Suppressor macrophage (primary cell): ENCODE results near the gene EIF4A3.
"Not testable (repeated sequence)": the region's sequence is repeated elsewhere in the genome, so short reads cannot be mapped to it uniquely, and the experiment has no call there.

Experiments
- DNase-seq, 4 experiments: peaks; one replicate each; pipeline ENCODE4 v3.0.0-alpha.2; 2020 to 2022

The EIF4A3 gene

DNA sequence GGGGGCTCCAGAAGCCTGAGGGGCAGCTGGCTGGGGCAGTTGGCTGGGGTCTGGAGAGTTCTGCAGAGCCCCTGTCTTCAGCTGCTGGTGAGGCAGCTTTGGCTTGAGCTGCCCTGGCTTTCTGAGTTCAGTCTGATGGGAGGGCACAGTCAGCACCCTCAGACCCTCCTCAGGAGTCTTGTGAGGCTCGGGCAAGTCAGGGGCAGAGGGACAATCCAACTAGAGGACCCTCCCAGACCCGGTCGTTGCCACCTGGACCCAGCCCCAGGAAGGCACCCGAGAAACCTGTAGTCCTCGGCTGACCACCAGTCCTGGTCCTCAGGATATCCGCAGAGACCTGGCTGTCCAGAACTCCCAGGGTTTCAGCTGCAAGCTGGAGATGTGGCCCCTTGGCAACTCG, 24.8 kb upstream of the EIF4A3 start:
- no peak for DNase-seq

DNA sequence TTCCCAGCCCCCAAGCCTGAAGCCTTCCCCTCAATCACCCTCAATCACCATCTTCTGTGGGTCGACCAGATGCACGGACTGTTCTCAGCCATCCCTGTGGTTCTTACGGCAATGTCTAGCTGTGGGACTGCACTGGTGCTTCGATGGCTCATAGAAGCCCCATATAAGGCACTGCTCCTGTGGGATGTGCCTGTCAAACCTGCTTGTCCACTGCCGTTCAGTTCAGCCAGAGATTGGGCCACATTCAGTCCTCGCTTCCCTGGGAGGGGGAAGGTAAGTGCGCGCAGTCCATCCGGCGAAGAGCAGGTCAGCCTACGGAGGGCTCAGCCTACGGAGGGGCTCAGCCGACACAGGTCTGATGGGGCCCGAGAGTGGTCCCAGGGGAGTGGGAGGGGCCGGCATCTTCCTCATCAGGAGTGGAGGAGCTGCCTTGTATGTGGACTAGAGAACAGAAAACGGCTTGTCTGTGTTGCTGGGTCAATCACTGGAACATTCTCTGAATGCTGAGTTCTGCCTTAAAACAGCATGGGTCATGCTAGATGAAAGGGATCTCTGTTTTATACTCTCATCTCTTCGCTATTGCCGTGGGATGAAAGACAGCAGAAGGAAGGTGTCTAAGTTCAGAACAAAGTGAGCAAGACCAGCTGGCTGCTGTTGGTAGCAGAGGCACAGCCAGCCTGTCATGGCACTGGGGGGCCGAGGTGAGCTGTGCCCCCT, 23.0 kb upstream of the EIF4A3 start, which contains the start of gene CARD14:
CARD14 (plus strand) TSS at position 247 of the 717 bp plus-strand sequence. CDS start 11,409 bp downstream, outside the sequence.
- no peak for DNase-seq

DNA sequence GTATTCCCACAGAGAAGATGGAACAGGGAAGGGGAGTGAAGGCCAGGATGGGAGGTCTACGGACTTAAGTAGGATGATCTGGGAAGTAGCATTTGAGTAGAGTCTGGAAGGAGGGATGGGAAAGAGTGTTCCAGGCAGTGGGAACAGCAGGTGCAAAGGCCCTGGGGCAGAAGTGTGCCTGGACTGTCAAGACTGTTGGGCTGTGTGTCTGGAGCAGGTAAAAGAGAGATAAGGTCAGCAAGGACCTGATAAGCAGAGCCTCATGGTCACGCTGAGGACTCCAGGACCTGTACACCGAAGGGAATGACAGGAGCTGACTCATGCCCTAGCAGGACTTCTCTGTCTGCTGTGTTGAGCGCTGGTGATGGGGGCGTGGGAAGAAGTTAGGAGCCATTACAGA, 22.2 kb upstream of the EIF4A3 start:
- DNase-seq: no peak

DNA sequence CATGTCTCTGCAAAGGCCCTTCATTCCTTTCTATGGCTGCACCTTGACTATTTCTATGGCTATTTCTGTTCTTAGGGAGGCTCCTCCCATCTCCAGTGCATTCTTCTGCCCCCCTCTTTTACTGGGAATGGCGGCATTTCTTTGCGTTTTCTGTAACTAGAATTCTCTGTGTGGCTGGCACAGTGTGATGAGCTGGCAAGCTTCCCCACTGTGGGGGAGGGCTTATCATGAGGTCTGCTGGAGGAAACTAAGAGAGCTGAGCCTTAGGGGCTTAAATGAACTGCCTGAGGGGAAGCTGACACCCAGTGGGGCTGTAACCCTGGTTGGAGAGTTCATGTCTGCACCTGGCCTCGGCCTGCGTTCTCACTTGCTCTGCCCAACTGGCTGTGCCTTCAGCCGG, 21.4 kb upstream of the EIF4A3 start:
- no peak for DNase-seq

DNA sequence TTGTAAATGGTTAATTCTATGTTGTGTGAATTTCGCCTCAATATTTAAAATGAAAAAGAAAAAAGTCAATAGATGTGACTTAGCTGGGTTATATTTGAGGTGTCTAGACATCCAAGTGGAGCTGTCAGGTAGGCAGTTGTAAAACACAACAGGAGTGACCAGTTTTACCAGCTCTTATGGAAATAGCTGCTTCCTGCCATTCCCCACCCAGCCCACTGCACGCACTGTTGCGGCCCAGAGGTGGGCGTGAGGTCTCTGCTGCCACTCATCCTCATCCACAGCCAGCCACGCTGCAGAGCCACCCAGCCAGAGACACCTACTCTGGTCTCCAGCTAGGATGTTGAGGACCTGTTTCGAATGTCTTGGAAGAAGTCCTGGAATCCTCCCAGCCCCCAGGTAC, 19.5 kb upstream of the EIF4A3 start:
- DNase-seq: no peak

DNA sequence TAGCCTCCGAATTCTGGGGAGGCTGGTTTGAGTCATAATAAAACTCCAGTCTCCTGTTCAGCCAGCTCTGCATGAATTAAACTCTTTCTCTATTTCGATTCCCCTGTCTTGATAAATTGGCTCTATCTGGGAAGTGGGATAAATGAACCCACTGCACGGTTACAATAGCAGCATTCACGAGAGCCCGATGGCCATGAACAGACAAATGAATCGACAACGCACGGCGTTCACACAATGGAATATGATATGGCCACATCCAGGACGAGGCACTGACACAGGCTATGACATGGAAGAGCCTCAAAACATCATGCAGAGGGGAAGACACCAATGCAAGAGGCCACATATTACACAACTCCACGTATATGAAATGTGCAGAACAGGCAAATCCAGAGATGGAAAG, 17.3 kb upstream of the EIF4A3 start:
- no peak for DNase-seq

DNA sequence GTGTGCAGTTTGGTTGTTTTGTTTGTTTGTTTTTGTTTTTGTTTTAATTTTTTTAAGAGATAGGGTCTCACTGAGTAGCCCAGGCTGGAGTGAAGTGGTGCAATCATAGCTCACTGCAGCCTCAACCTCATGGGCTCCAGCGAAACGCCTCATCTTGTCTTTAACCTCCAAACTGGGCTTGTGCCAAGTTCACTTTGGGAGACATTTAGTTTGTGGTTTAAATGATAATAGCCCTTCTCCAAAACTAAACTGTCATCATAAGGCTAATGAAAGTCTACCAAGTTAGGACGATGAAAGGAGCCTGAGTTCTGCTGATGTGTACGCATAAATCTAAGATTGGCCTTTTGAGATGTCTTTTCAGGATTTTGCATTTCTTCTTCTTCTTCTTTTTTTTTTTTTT, 16.4 kb upstream of the EIF4A3 start:
- no peak for DNase-seq

DNA sequence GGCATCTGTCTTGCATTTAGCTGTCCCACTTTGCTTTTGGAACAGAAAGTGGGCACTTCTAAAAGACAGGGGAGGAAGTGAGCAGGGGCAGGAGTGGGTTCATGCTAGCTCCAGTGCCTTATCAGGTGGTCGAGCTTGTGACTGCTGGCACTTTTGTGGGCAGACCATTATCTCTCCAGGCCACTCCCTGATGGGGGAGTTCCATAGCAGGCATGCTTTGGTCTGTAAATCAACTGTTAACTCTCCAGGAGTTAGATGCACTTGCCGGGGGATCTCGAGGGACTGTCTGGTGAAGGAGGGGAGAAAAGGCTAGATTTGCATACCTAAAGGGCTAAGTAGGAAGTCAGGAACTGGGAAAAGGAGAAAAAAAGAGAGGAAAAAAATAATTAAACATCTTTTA, 13.6 kb upstream of the EIF4A3 start:
- no peak for DNase-seq

DNA sequence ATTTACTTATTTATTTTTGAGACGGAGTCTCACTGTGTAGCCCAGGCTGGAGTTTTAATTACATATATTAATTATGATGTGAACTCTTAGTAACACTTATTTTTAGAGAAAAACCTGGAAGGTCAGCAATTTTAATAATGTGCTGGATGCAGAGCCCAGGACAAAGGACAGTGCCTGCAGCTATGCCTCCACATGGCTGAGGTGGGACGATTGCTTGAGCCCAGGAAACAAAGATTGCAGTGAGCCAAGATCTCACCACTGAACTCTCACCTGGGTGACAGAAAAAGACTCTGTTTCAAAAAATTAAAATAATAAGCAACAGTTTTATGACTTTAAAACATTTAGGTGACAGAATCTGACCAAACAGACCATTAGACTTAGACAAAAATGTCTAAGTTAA, 11.9 kb upstream of the EIF4A3 start:
- no peak for DNase-seq

DNA sequence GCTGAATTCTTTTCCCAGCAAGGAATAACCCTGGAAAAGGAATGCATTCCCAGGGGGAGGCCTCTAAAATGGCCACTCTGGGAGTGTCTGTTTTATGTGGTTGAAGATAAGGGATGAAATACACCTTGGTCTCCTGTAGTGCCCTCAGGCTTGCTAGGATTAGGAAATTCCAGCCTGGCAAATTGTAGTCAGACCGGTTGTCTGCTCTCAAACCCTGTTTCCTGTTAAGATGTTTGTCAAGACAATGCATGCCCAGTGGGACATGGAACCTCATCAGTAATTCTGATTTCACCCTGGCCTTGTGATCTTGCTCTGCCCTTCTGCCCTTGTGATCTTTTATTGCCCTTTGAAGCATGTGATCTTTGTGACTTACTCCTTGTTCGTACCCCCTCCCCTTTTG, 8.7 kb upstream of the EIF4A3 start:
- DNase-seq: not testable (repeated sequence)

DNA sequence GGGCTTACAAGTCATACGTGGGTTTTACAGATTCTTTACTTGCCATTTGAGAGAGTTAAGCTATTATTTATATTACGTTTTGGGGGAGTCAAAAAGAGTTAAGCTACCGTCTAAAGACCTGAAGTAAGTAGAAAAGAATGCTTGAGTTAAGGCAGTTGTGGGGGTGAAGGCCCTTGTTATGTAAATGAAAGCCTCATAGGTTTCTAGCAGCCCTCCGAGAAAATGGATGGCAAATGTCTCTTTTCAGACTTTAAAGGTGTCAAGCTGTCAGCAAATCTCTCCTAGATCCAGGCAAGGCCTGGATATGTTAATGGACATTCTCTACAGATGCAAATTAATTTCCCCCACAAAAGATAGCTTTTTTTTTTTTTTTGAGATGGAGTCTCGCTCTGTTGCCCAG, 7.2 kb upstream of the EIF4A3 start:
- DNase-seq: no peak

DNA sequence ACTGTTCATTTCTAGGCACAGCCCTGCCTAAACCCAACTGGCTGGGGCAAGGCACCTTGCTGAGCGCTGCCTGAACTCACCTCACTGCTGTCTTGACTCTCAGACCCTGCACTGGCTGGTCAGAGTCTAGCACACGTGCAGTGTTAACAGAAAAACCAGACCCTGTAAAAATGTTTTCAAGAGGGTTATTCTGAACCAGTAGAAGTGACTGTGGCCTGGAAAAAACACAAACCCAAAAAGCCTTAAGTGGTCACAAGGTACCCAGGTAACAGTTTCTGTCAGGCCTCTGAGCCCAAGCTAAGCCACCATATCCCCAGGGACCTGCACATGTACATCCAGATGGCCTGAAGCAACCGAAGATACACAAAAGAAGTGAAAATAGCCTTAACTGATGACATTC, 6.1 kb upstream of the EIF4A3 start:
- DNase-seq: no peak

DNA sequence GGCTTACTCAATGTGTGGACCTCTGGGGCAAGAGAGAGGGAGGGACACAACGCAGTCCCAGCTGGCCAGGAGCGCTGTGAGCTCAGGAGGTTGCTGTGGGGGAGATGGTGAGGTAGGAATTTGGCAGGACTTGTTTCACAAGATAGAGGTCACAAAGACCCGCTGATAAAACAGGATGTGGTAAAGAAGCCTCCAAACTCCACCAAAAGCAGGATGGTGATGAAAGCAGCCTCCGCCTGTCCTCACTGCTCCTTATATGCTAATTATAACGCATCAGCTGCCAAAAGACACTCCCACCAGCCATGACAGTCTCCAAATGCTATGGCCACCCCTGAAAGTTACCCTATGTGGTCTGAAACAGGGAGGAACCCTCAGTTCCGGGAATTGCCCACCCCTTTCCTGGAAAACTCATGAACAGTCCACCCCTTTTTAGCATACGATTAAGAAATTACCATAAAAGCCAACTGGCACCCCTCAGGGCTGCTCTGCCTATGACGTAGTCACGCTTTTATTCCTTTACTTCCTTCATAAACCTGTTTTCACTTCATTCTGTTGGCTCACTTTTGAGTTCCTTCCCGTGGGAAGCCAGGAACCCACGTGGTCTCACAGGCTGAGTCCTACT, 5.3 kb upstream of the EIF4A3 start:
- peak in 3 of 4 experiments; percentile 19 to 37 (median 33) for DNase-seq

DNA sequence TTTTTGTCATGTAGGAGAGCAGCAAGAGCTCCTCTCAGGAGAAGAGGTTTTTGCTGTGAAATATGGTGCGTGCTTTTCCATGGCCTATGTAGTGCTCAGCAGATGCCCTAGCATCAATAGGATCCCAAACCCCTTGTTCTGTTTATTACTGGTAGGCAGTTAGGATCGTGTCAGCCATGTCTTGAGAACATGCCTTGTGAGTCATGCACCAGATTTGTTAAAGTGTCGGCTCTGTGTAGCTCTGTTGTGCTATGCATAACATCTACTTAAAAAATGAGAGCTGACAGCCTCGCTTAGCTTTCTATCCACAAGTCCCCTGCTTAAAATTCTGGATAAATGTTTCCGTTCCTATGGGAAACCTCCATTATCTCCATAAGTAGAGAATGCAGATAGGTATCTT, 4.4 kb upstream of the EIF4A3 start:
- no peak for DNase-seq

DNA sequence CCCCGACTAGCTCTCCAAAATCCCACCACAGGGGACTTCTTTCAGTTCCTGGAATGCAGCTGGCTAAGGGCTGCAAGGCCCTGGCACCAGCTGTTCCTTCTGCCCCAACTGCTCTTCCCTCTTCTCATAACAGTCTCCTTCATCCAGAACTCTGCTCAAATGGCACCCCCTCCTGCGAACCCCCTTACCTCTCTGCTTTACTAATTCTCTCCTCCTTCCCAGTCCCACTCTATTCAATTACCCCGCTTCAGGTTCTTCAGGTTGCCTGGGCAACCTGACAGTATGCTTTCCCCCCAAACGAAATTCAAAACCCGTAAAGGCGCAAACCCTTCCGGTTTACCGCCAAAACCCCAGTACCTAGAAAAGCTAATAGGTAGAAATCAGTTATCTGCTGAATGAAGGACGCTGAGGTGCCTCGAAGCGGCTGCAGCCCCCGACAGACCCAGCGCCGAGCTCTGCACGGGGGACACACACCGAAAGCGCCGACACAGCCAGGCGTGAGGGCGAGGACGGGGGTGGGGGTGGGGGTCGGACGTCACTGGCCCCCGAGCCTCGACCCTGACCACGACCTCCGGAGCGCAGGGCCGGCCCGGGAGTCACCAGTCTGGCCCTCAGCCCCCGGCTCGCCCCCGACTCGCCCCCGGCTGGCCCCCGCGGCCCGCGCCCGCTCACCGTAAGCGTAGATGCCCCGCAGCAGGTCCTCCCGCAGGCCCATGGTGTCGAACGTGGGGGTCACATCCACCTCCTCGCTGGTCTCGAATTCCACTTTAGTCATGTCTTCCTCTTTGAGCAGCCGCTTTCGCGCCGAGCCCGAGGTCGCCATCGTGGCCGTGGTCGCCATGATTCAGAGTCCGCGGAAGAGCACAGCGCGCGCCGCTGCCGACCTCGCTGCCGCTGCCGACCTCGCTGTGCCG, 550 bp downstream of the EIF4A3 start:
- DNase-seq: peak; percentile 31 to 58 (median 52)

DNA sequence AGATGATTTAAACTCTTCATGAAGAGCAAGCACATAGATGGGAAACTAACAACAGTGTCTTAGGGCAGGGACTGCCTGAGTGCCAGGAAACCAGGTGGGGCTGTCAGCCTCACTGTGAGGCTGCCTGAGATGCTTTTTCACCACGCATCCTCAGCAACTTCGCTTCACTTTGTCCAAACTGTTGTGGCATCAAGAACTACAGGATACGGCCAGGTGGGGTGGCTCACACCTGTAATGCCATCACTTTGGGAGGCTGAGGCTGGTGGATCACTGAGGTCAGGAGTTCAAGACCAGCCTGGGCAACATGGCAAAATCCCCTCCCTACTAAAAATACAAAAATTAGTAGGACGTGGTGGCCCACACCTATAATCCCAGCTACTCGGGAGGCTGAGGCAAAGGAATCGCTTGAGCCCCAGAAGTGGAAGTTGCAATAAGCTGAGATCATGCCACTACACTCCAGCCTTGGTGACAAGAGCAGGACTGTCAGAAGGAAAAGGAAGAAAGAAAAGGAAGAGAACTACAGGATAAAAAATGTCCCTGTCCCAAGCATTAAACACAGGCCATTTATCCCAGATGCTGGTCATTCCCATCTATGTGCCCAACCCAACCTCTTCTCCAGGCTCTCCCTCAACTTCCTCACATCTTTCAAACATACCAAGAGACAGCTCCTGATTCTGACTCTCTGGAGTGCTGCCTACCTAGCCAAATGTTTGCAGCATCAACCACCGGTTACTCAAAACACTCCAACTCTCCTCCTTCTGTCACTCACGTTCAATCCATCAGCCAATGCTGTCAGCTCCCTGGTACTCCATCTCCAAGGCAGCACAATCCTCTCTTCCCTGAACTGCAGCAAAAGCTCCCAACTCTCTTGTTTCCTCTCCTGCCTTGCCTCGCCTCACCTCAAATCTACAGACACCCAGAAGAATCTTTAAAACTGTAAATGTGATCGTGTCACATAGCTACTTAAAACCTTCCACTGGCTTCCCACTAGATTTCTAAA, 1.6 kb downstream of the EIF4A3 start:
- peak in 2 of 4 experiments; percentile 16 to 27 for DNase-seq

DNA sequence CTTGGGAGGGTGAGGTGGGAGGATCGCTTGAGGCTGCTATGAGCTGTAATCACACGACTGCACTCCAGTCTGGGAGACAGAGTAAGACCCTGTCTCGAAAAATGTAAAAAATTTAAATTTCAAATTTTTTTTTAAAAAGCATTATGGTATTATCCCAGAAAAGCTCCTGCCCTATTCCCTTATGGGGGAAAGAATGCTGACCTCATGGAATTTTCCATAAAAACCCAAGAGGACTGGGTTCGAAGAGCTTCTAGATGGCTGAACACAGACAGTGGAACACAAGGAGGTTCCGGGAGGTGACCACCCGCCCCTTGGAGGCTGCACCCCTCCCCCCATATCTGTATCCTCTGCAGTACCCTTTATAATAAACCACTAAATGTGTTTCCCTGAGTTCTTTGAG, 4.0 kb downstream of the EIF4A3 start:
- no peak for DNase-seq

DNA sequence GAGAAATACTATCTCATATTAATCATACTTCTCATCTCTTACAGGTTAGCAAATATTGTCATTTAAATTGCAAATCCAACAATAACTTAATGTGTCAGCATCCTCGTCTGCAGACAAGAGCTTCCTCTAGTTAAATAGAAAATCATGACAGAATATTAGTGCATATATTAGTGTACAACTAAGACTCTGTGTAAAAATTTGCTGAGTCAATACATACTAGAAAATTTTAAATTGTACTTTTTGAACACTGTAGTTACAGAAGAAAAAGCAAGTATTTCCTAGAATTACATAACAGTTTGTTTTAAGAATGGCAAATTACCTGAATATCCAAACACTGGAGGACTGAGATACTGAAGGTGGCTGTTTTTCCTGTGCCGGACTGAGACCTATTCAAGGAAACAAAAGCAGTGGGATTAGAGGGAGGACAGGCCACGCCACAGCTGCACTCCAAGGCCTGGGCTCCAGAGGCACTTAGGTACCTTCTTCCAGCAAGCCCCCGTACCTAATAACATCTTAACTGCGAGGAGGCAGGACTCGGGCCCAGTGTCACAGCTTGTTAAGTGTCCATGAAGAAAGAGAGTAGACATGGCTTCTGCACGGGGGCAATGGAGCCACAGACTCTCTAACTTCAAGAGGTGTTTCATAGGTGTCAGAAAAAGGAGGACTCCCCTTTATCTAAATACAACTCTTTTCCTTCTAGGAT, 5.3 kb downstream of the EIF4A3 start:
- no peak for DNase-seq

DNA sequence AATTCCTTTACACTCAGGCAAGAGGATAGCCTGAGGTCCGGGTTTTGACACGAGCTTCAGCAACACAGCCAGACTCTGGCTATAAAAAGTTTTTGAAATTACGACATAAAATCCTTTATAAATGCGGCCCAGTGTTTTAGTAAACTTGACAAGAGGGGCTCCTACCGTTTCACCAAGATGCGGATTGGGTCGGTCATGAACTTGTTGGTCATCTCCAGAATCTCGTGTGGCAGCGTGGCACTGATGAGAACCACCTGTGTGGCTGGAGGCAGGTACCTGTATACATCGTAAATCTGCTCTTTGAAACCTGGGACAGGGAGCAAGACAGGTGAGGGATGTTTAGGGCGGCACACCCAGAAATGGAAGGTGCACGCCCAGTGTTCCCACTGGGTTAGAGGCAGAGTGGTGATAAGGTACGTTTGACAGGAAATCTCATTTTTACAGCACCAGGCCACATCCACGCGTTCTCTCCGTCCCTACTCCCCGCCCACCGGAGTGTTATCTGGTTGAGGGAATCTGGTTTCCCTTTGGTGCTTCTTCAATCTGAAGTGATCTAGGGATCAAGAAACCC, 8.0 kb downstream of the EIF4A3 start:
- no peak for DNase-seq

DNA sequence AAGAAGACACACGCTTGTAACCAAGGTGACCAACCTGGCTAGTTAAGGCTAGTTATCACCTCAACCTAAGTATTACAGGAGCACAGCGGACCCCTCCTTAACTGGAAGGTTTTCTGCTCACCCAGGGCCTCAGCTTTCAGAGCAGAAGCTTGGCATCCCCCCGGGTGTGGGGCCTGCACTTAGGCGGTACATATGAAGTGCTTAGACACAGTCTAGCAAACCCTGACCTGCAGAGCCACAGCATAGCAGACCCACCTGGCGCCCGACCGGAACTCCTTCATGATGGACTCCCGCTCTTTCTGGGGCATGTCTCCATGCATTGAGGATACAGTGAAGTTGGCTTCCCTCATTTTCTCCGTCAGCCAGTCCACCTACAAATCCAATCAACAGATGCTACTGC, 9.8 kb downstream of the EIF4A3 start:
- DNase-seq: no peak

DNA sequence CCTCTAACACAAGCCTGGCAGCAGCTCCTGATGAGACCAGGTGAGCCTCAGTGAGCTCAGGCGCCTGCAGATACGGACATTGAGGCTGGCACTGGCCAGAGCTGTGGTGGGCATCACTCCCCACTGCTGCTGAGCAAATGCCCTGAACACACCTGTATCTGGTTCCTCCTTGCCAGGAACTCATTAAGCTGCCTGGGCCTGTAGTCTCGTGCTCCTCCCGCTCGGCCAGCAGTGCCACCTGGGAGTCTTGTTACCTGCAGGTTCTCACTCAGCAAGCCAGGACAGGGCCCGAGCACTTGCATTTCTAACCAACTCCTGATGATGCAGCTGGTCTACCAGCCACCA, 13.3 kb downstream of the EIF4A3 start:
- no peak for DNase-seq
